ENCODE data around the gene ARIH1. TPM values are rescaled to one million over a fixed set of nuclear protein-coding genes. Genes with fewer than 3 reads are reported as not detected.

The ARIH1 gene
- total RNA-seq, 2 donors from 2014 or later: 28.6 to 88.4 TPM

DNA sequence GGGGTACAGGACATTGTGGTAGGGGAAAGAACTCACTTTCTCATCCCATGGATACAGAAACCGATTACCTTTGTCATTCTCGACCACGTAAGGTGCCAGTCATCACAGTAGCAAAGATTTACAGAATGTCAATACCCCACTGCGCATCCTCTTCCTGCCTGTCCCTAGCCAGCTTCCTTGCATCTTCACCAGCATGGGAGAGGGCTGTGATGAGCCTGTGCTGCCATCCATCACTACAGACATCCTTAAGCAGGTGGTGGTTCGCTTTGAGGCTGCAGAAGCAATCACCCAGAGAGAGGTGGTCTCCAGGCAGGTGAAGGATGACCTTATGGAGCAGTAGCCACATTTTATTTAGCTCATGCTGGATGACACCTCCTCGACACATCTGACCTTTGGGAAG, 23.3 kb upstream of the ARIH1 start:
- DNase-seq (ENCODE audit: low spot score): no peak
- no peak overlapping the region for H3K4me3 ChIP-seq
- H3K36me3 ChIP-seq: no peaks in the 10 kb centered on the region
- ATAC-seq (ENCODE audit: insufficient number of reproducible peaks, low FRiP score, low read depth): no peak
- no peak overlapping the region for H3K27ac ChIP-seq
- no peak for TF ChIP-seq CTCF (IDR thresholded peaks at IDR 0.05)
- H3K4me1 ChIP-seq (ENCODE audit: control insufficient read depth in 1 of 2, low read depth in 2 of 2): no peaks in the 10 kb centered on the region
- H3K9me3 ChIP-seq: no peaks in the 10 kb centered on the region
- no peaks in the 10 kb centered on the region for H3K27me3 ChIP-seq (replicated peaks; ENCODE audit: insufficient read depth)

- ATAC-seq (ENCODE audit: insufficient number of reproducible peaks, low FRiP score, low read depth) (no peak), DNase-seq (ENCODE audit: low spot score) (no peak)
- H3K27me3 ChIP-seq (replicated peaks; ENCODE audit: insufficient read depth): no peaks in the 10 kb centered on the region
- no peaks in the 10 kb centered on the region for H3K9me3 ChIP-seq
- no peak overlapping the region for H3K27ac ChIP-seq
- H3K4me3 ChIP-seq: no peak overlapping the region
- no peaks in the 10 kb centered on the region for H3K4me1 ChIP-seq (ENCODE audit: control insufficient read depth in 1 of 2, low read depth in 2 of 2)
- TF ChIP-seq CTCF (IDR thresholded peaks at IDR 0.05): no peak
- H3K36me3 ChIP-seq: no peaks in the 10 kb centered on the region
Observed at GRCh38 chr15:72451224-72451623, 22.9 kb upstream of the ARIH1 start.

DNA sequence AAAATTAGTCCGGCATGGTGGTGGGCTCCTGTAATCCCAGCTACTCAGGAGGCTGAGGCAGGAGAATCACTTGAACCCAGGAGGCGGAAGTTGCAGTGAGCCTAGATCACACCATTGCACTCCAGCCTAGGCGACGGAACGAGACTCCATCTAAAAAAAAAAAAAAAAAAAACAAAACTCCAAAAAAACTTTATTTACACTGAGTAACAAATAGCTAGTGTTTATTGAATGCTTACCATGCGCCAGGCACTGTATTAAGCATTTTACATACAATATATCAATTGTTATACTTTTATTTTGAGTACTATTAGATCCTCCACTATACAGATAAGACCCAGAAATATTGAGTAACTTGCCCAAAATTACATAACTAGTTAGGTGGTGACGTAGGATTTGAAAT, 17.4 kb upstream of the ARIH1 start:
- H3K27me3 ChIP-seq (replicated peaks; ENCODE audit: insufficient read depth): no peaks in the 10 kb centered on the region
- no peak overlapping the region for H3K27ac ChIP-seq
- TF ChIP-seq CTCF (IDR thresholded peaks at IDR 0.05): no peak
- ATAC-seq (ENCODE audit: insufficient number of reproducible peaks, low FRiP score, low read depth) (no peak), DNase-seq (ENCODE audit: low spot score) (no peak)
- no peak overlapping the region for H3K4me3 ChIP-seq
- H3K4me1 ChIP-seq (ENCODE audit: control insufficient read depth in 1 of 2, low read depth in 2 of 2): no peaks in the 10 kb centered on the region
- no peaks in the 10 kb centered on the region for H3K9me3 ChIP-seq
- no peaks in the 10 kb centered on the region for H3K36me3 ChIP-seq

- Histone ChIP-seq H3K4me1 (ENCODE audit: control insufficient read depth in 1 of 2, low read depth in 2 of 2) (no peaks in the 10 kb centered on the region), H3K9me3 (no peaks in the 10 kb centered on the region), H3K4me3 (no peak overlapping the region), H3K36me3 (no peaks in the 10 kb centered on the region), H3K27ac (no peak overlapping the region), H3K27me3 (replicated peaks; ENCODE audit: insufficient read depth) (no peaks in the 10 kb centered on the region)
- DNase-seq (ENCODE audit: low spot score) (no peak), ATAC-seq (ENCODE audit: insufficient number of reproducible peaks, low FRiP score, low read depth) (no peak)
- TF ChIP-seq CTCF (IDR thresholded peaks at IDR 0.05): no peak
Observed at GRCh38 chr15:72460402-72460801, 13.7 kb upstream of the ARIH1 start.

GRCh38 chr15:72463702-72464101, 10.4 kb upstream of the ARIH1 start:
- Histone ChIP-seq H3K27me3 (replicated peaks; ENCODE audit: insufficient read depth) (no peaks in the 10 kb centered on the region), H3K4me1 (ENCODE audit: control insufficient read depth in 1 of 2, low read depth in 2 of 2) (no peaks in the 10 kb centered on the region), H3K27ac (no peak overlapping the region), H3K36me3 (no peaks in the 10 kb centered on the region), H3K9me3 (no peaks in the 10 kb centered on the region), H3K4me3 (no peak overlapping the region)
- TF ChIP-seq CTCF (IDR thresholded peaks at IDR 0.05): no peak
- no peak for DNase-seq (ENCODE audit: low spot score)
- no peak for ATAC-seq (ENCODE audit: insufficient number of reproducible peaks, low FRiP score, low read depth)
